OCI-LY3 (cell line): ENCODE data around the gene NOXO1.
A peak's percentile ranks its signal among the peaks of the same experiment; 100 is the strongest.

Experiments used
- H2AFZ ChIP-seq: fragments of 200-600, 300-600 bp; shearing (Covaris generic); 2 replicates; pipeline ENCODE4 v1.6.0; 2014; ENCODE audit warnings: antibody characterized with exemption, low read depth, low read length
- H3K27ac ChIP-seq: fragments of 200-600, 300-600 bp; sonication (generic); 2 replicates; pipeline ENCODE4 v1.5.1; 2014; ENCODE audit warnings: mild to moderate bottlenecking, low read length, moderate library complexity, mixed read lengths
- H3K27me3 ChIP-seq: fragments of 200-600, 300-600 bp; sonication (generic); 2 replicates; pipeline ENCODE4 v1.6.1; 2014; ENCODE audit warnings: low read depth, low read length, mixed read lengths
- H3K36me3 ChIP-seq: fragments of 200-600, 300-600 bp; sonication (generic); replicated peaks from 2 replicates; pipeline ENCODE3; 2014; ENCODE audit warnings: low read depth, low read length, mixed read lengths
- H3K4me1 ChIP-seq: fragments of 300-600, 200-600 bp; sonication (generic); 2 replicates; pipeline ENCODE4 v1.6.1; 2014; ENCODE audit warnings: low read length, mixed read lengths
- H3K4me2 ChIP-seq: fragments of 200-600, 300-600 bp; sonication (generic); 2 replicates; pipeline ENCODE4 v1.6.1; 2014; ENCODE audit warnings: low read length, mixed read lengths
- H3K4me3 ChIP-seq: fragments of 300-600, 200-600 bp; sonication (generic); 2 replicates; pipeline ENCODE4 v1.5.1; 2014; ENCODE audit warnings: antibody characterized with exemption, mild to moderate bottlenecking, low read length, moderate library complexity
- H3K79me2 ChIP-seq: fragments of 300-600, 200-600 bp; shearing (Covaris generic); 2 replicates; pipeline ENCODE4 v1.6.1; 2014; ENCODE audit warnings: mild to moderate bottlenecking, low read length, mixed read lengths
- H3K9ac ChIP-seq: fragments of 300-600, 200-600 bp; shearing (Covaris generic); 2 replicates; pipeline ENCODE4 v1.6.0; 2014; ENCODE audit warnings: mild to moderate bottlenecking, low read length, moderate library complexity
- H3K9me3 ChIP-seq: fragments of 200-600, 300-600 bp; shearing (Covaris generic); 2 replicates; pipeline ENCODE4 v1.6.1; 2014; ENCODE audit warnings: low read length, mixed read lengths; ENCODE audit not compliant: insufficient read depth
- H4K20me1 ChIP-seq: fragments of 200-600, 300-600 bp; sonication (generic); 2 replicates; pipeline ENCODE4 v1.6.1; 2016; ENCODE audit warnings: low read length, mixed read lengths; ENCODE audit not compliant: insufficient read depth
- EZH2phosphoT487 ChIP-seq: fragments of 200-600 bp; shearing (Covaris generic); IDR thresholded peaks from 2 replicates; pipeline ENCODE4 v1.6.1; 2018; ENCODE audit warnings: antibody characterized with exemption, mixed run types, low read depth
- TF ChIP-seq, protein P1 (sequence below): fragments of 200-600, 300-600 bp; sonication (generic); IDR thresholded peaks from 2 replicates; pipeline ENCODE4 v1.5.1; 2014; ENCODE audit warnings: antibody characterized with exemption, low read length, low read depth

NOXO1 gene

DNA sequence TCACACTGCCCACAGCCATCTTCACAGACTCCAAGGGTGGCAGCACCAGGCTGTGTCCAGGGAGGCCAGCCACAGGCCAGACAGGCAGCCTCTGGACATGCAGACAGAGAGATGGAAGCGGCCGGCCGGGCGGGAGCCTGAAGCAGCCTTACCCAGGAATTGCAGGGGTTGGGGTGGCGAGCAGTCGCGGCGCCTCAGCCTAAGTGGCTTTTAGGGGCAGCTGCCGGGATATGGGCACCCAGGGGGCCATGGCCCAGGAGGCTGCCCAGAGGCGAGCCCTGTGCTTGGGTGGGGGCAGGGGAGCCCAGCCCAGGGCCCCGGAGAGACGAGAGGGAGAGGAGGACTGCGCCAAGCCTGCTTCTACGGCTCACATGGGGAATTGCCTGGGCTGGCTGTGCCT lies 44.0 kb upstream of the NOXO1 start:
- Histone ChIP-seq H3K27ac (no peak overlapping the region), H3K36me3 (no peaks in the 10 kb centered on the region), H4K20me1 (no peaks in the 10 kb centered on the region), H3K9ac (no peak overlapping the region), H3K9me3 (no peaks in the 10 kb centered on the region), H3K27me3 (peaks cover 28% of the 10 kb centered on the region), H3K79me2 (no peaks in the 10 kb centered on the region), H3K4me3 (no peak overlapping the region), H2AFZ (no peak overlapping the region), H3K4me2 (no peak overlapping the region), H3K4me1 (peaks cover 10% of the 10 kb centered on the region; the same call in 1 of the 2 replicates)
- TF ChIP-seq, protein P1, sequence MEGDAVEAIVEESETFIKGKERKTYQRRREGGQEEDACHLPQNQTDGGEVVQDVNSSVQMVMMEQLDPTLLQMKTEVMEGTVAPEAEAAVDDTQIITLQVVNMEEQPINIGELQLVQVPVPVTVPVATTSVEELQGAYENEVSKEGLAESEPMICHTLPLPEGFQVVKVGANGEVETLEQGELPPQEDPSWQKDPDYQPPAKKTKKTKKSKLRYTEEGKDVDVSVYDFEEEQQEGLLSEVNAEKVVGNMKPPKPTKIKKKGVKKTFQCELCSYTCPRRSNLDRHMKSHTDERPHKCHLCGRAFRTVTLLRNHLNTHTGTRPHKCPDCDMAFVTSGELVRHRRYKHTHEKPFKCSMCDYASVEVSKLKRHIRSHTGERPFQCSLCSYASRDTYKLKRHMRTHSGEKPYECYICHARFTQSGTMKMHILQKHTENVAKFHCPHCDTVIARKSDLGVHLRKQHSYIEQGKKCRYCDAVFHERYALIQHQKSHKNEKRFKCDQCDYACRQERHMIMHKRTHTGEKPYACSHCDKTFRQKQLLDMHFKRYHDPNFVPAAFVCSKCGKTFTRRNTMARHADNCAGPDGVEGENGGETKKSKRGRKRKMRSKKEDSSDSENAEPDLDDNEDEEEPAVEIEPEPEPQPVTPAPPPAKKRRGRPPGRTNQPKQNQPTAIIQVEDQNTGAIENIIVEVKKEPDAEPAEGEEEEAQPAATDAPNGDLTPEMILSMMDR, result no peak
- no peak for TF ChIP-seq EZH2phosphoT487

DNA sequence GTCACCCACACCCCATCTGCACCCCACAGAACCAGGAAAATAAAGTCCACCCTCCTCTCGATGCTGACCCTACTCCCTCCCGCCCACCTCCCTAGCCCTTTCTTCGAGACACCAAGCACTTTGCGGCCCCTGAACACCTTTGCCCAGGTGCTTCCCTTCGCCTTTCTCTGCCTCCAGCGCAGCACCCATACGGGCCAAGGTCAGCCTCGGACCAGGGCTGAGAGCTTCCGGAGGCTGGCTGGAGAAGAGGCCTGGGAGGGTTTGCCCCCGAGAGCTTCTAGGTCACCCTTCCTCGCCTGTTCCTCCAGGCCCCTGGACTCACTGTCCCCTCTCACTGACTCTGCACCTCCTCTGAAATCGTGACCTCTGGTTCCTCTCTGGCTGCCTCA lies 42.8 kb upstream of the NOXO1 start:
- peaks cover 10% of the 10 kb centered on the region; the same call in 1 of the 2 replicates for H3K4me1 ChIP-seq

DNA sequence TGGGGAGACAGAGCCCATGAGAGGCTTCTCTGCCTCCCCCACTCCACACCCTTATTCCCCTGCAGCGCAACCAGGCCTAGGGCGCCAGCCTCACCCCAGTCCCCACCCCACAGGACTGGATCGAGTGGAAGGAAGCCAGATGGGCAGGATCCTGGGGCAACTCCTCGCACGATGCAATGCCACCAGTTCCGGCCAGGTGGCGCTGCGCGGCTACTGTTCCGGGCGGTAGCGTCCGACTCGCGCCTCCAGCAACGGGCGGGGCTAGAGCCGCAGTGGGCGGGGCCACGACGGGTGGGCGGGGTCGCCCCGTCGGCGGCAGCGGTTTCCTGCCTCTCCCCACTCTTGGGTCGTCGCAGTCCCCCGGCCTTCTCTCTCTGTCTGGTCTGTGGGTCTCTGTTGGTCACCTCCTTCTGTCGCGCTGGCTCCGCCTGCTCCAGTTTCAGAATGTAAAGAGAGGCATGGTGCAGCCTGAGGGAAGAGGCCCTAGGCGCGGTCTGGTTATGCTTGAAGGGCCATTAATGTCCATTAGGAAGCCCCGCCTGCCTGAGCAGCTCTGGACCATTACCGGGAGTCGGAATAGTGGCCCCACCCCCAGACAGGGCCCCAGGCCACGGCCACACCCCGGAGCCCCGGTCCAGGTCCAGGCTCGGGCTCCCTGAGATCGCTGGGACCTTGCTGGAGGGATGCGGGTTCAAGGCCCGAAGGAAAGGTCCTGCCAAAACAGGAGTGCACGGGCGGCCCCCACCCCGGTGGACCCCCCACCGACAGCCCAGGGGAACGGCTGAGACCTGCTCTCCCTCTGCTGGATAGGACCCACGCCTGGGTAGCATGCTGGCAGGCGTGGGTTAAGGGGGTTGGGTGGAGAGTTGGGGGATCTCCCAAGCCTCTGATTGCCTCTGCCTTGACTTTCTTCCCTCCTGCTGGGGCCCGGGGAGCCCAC lies 42.1 kb upstream of the NOXO1 start:
- H3K27ac ChIP-seq, result no peak overlapping the region
- peaks cover 10% of the 10 kb centered on the region; the same call in 1 of the 2 replicates for H3K4me1 ChIP-seq
- TF ChIP-seq, protein P1, result peak; percentile 88
- TF ChIP-seq EZH2phosphoT487, result no peak
- H3K4me2 ChIP-seq, result peak overlapping the region; percentile 93
- peak overlapping the region; percentile 62 for H3K9ac ChIP-seq
- H3K4me3 ChIP-seq, result peak overlapping the region; percentile 82
- H4K20me1 ChIP-seq, result no peaks in the 10 kb centered on the region
- H3K36me3 ChIP-seq, result no peaks in the 10 kb centered on the region
- H2AFZ ChIP-seq, result peak overlapping the region; percentile 88
- no peaks in the 10 kb centered on the region for H3K9me3 ChIP-seq
- no peaks in the 10 kb centered on the region for H3K79me2 ChIP-seq
- peaks cover 23% of the 10 kb centered on the region for H3K27me3 ChIP-seq

More for the DNA sequence above, 42.8 kb upstream of the NOXO1 start:
- H3K4me2 ChIP-seq, result peak overlapping the region; percentile 93; the same call in 1 of the 2 replicates
- TF ChIP-seq EZH2phosphoT487, result no peak
- TF ChIP-seq, protein P1, result no peak
- H3K4me3 ChIP-seq, result no peak overlapping the region
- H3K79me2 ChIP-seq, result no peaks in the 10 kb centered on the region
- H2AFZ ChIP-seq, result no peak overlapping the region
- no peaks in the 10 kb centered on the region for H3K36me3 ChIP-seq
- H3K9me3 ChIP-seq, result no peaks in the 10 kb centered on the region
- peaks cover 28% of the 10 kb centered on the region for H3K27me3 ChIP-seq
- H3K27ac ChIP-seq, result no peak overlapping the region
- H4K20me1 ChIP-seq, result no peaks in the 10 kb centered on the region
- no peak overlapping the region for H3K9ac ChIP-seq

DNA sequence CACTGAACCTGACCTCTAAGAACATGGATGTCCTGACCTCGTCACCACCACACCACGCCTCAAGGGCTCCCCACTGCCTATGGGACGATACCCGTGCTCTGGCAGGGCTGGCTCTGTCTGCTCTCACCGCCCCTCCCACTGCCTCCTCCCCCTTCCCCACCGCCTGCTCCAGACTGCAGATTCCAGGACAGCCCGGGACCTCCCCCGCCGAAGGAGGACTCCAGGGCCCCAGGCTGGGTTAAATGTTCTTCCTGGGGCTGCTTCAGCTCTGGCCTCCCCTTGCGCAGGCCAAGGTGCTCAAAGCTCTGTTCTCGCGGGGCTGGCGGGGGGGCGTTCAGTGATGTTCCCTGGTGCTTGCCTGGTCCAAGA lies 41.4 kb upstream of the NOXO1 start:
- Histone ChIP-seq H3K36me3 (no peaks in the 10 kb centered on the region), H3K4me3 (peak overlapping the region; percentile 82), H3K4me1 (peaks cover 10% of the 10 kb centered on the region; the same call in 1 of the 2 replicates), H3K79me2 (no peaks in the 10 kb centered on the region), H3K9ac (peak overlapping the region; percentile 62), H2AFZ (peak overlapping the region; percentile 87), H3K4me2 (peak overlapping the region; percentile 93), H3K9me3 (no peaks in the 10 kb centered on the region), H3K27ac (no peak overlapping the region), H4K20me1 (no peaks in the 10 kb centered on the region), H3K27me3 (peaks cover 16% of the 10 kb centered on the region)
- TF ChIP-seq, protein P1, result no peak
- TF ChIP-seq EZH2phosphoT487, result no peak
